ENCODE results near the gene GAK. TPM values are rescaled to one million over a fixed set of nuclear protein-coding genes. Genes with fewer than 3 reads are reported as not detected.

GAK gene
- total RNA-seq, 1 experiment from 2014 or later, result 117 TPM

Other genes with a start within 250 kb of the GAK start
- not detected in 2 replicates for gene SLC49A3, start 243.2 kb downstream of the GAK start, total RNA-seq (2014; rRNA removed)
- gene PCGF3, start 226.5 kb downstream of the GAK start, total RNA-seq (2014; rRNA removed), result 31.5 and 49.5 TPM in 2 replicates
- 0.87 and 2.6 TPM in 2 replicates for gene CPLX1, start 106.2 kb downstream of the GAK start, total RNA-seq (2014; rRNA removed)
- 18.5 and 25.1 TPM in 2 replicates for gene TMEM175, start 144 bp upstream of the GAK start, total RNA-seq (2014; rRNA removed)
- 14.2 and 23.5 TPM in 2 replicates for gene DGKQ, start 41.3 kb upstream of the GAK start, total RNA-seq (2014; rRNA removed)
- gene IDUA, start 54.7 kb upstream of the GAK start, total RNA-seq (2014; rRNA removed), result 10.1 and 10.3 TPM in 2 replicates
- gene SLC26A1, start 61.1 kb upstream of the GAK start, total RNA-seq (2014; rRNA removed), result 0.52 TPM in 1 of 2 replicates, not detected in the other
- gene FGFRL1, start 79.3 kb upstream of the GAK start, total RNA-seq (2014; rRNA removed), result 31.2 and 42.6 TPM in 2 replicates
- not detected in 2 replicates for gene RNF212, start 181.2 kb upstream of the GAK start, total RNA-seq (2014; rRNA removed)
- gene SPON2, start 240.3 kb upstream of the GAK start, total RNA-seq (2014; rRNA removed), result 0.80 and 1.0 TPM in 2 replicates